Activated naive CD8-positive, alpha-beta T cell treated with anti-CD3 and anti-CD28 coated beads, Interleukin-2, amount 50 U/mL, for 24 hours (primary cell): ENCODE measurements around the gene ATP10D.

ENCODE experiments used
- ATAC-seq: fragments of 150-1000 bp; cut with Tn5 transposase; one replicate; pipeline ENCODE4 v1.10.0; 2021
- DNase-seq: peaks from one replicate; pipeline ENCODE4 v3.0.0; 2021
- H3K27ac Mint-ChIP-seq: one replicate; pipeline ENCODE4 v1.8.0; 2021; ENCODE audit warnings: mild to moderate bottlenecking, mixed read lengths
- H3K27me3 Mint-ChIP-seq: one replicate; pipeline ENCODE4 v1.8.0; 2021; ENCODE audit warnings: mixed read lengths
- H3K36me3 Mint-ChIP-seq: one replicate; pipeline ENCODE4 v1.8.0; 2021; ENCODE audit warnings: low read depth, mixed read lengths
- H3K4me1 Mint-ChIP-seq: one replicate; pipeline ENCODE4 v1.8.0; 2021; ENCODE audit warnings: mixed read lengths
- H3K4me3 Mint-ChIP-seq: one replicate; pipeline ENCODE4 v1.8.0; 2021; ENCODE audit warnings: mild to moderate bottlenecking, moderate library complexity, mixed read lengths
- H3K9me3 Mint-ChIP-seq: one replicate; pipeline ENCODE4 v1.8.0; 2021; ENCODE audit warnings: mixed read lengths

Gene ATP10D

DNA sequence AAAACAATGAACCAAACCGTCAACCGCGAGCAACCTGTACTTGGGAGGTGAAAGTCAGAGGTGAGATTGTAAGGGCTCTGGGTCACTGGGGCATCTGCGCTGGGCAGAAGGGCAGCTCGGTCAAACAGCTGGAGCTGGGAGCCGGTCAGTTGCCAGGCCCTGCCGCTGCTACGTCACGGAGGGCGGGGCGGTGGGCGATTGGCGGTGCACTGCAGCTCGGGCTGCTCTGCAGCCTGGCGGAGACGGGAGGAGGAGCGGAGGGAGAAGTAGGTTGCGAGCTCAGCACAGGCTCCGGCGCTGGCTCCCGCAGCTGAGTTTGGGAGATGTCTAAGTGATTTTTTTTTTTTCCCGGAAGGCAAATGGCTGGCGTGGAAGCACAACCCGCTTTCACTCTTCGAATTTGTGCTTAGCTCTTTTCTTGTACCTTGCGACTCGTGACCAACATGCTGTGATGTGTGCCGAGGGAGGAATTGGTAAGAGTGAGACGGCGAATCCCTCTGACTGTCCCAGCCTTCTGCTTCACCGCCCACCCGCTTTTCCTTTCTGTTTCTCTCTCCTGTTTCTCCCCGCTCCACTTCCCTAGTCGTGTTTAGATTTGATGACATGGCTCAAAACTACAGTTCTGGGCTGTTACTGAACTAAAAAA, at the start of gene ATP10D:
ATP10D (plus strand) TSS at position 229 of the 646 bp plus-strand sequence. CDS start 27,266 bp downstream, outside the sequence.
- peak; percentile 87 for DNase-seq
- peak within 1 kb of the TSS; percentile 84 for H3K4me3 Mint-ChIP-seq
- ATAC-seq, result peak; percentile 99
- no peaks in the 10 kb centered on the region for H3K36me3 Mint-ChIP-seq
- H3K27me3 Mint-ChIP-seq, result no peaks in the 10 kb centered on the region
- H3K9me3 Mint-ChIP-seq, result no peaks in the 10 kb centered on the region
- H3K4me1 Mint-ChIP-seq, result peaks cover 28% of the 10 kb centered on the region
- peak within 1 kb of the TSS; percentile 76 for H3K27ac Mint-ChIP-seq

DNA sequence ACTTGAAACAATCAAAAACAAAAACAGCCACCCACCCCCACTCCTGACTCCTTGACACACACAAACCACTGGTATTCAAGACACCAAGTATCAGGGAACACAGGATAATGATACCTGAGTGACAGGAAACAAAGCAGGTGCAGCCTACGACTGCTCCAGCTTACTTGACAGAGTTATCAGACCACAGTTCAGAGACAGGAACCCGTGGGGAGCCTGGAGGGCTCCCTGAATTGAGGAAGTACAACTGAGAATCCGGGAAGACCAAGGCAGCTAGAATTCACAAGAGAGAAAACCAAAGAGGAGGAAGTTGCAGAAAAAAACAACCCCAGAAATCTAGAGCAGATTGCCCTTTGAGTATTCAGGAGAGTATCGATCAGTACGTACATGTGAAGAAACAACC, 42.1 kb upstream of the ATP10D start:
- H3K4me3 Mint-ChIP-seq, result no peak overlapping the region
- ATAC-seq (no peak), DNase-seq (no peak)
- H3K4me1 Mint-ChIP-seq, result peaks cover 8% of the 10 kb centered on the region
- H3K36me3 Mint-ChIP-seq, result no peaks in the 10 kb centered on the region
- no peak overlapping the region for H3K27ac Mint-ChIP-seq
- H3K9me3 Mint-ChIP-seq, result no peaks in the 10 kb centered on the region
- no peaks in the 10 kb centered on the region for H3K27me3 Mint-ChIP-seq

DNA sequence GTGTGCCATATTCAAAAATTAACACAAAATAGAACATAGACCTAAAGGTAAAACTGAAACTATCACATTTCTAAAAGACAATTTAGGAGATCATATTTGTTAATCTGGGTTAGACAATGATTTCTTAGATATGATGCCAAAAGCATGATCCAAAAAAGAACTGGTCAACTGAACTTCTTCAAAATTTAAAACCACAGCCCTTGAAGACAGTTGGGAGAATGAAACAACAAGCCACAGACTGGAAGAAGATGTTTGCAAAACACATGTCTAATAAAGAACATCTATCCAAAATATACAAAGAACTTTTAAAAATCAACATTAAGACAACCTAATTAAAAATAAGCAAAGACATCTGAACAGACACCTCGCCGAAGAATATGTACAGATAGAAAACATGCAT, 41.0 kb upstream of the ATP10D start:
- H3K36me3 Mint-ChIP-seq, result peaks cover 4% of the 10 kb centered on the region
- no peaks in the 10 kb centered on the region for H3K9me3 Mint-ChIP-seq
- peaks cover 8% of the 10 kb centered on the region for H3K4me1 Mint-ChIP-seq

DNA sequence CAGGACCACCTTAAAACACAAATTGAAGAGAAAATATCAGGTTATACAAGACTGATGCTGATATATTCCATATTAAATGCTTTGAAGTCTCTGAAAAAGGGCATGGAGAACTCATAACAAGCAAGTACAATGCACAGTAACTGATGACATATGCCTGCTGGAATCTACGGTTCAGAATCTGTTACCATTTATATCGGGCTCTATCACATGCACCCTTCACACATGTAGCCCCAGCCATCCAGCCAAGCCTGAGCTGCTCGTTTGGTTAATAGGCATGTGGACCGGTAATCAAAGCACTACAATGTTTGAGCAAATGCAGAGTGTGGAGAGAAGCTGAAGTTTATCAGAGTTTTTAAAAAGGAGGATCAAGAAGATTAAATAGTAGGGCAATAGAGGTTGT, 33.4 kb upstream of the ATP10D start:
- Mint-ChIP-seq H3K27ac (no peak overlapping the region), H3K36me3 (peaks cover 18% of the 10 kb centered on the region)
- DNase-seq, result no peak

More for the DNA sequence above, 41.0 kb upstream of the ATP10D start:
- Mint-ChIP-seq H3K4me3 (no peak overlapping the region), H3K27ac (no peak overlapping the region), H3K27me3 (no peaks in the 10 kb centered on the region)
- no peak for DNase-seq
- ATAC-seq, result no peak

DNA sequence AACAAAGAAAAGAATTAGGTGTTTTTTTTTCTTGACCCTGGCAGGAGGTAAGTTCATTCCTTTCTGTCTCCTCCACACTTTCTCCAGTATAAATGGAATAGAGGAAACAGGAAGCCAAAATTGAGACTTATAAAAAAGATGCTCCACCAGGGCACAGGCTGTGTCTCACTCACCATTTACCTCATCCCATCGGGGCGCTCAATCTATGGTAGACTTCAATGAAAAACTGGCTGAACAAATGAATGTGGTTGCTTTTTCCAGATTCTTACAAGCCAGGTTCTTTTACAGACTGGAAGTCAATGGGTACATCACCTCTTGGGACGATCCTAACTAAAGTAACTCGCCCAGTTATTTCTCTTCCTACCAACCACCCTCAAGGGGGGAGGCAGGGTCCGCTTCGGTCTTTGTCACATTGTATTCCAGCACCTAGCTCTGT, 22.3 kb upstream of the ATP10D start:
- peak overlapping the region; percentile 79 for H3K27ac Mint-ChIP-seq
- peak overlapping the region; percentile 87 for H3K4me3 Mint-ChIP-seq
- ATAC-seq, result peak; percentile 8
- H3K27me3 Mint-ChIP-seq, result no peaks in the 10 kb centered on the region
- H3K36me3 Mint-ChIP-seq, result peaks cover 13% of the 10 kb centered on the region
- no peaks in the 10 kb centered on the region for H3K9me3 Mint-ChIP-seq
- H3K4me1 Mint-ChIP-seq, result peaks cover 29% of the 10 kb centered on the region
- DNase-seq, result no peak

More for the DNA sequence above, 33.4 kb upstream of the ATP10D start:
- no peaks in the 10 kb centered on the region for H3K4me1 Mint-ChIP-seq
- ATAC-seq, result no peak
- no peaks in the 10 kb centered on the region for H3K27me3 Mint-ChIP-seq
- no peaks in the 10 kb centered on the region for H3K9me3 Mint-ChIP-seq
- no peak overlapping the region for H3K4me3 Mint-ChIP-seq

GRCh38 chr4:47463235-47463956, 21.7 kb upstream of the ATP10D start, which contains the start of gene COMMD8:
COMMD8 (minus strand) TSS chr4:47463702; CDS start chr4:47463651, 51 bp downstream.
- peak within 1 kb of the TSS; percentile 79 for H3K27ac Mint-ChIP-seq
- ATAC-seq, result peak; percentile 93

GRCh38 chr4:47465004-47465403, 20.1 kb upstream of the ATP10D start:
- no peak overlapping the region for H3K27ac Mint-ChIP-seq
- no peak overlapping the region for H3K4me3 Mint-ChIP-seq
- peaks cover 27% of the 10 kb centered on the region for H3K4me1 Mint-ChIP-seq
- DNase-seq (no peak), ATAC-seq (no peak)
- no peaks in the 10 kb centered on the region for H3K36me3 Mint-ChIP-seq
- H3K27me3 Mint-ChIP-seq, result peaks cover 3% of the 10 kb centered on the region
- H3K9me3 Mint-ChIP-seq, result no peaks in the 10 kb centered on the region

More at GRCh38 chr4:47463235-47463956, 21.7 kb upstream of the ATP10D start, which contains the start of gene COMMD8:
- DNase-seq, result peak; percentile 96
- H3K4me3 Mint-ChIP-seq, result peak within 1 kb of the TSS; percentile 87
- peaks cover 11% of the 10 kb centered on the region for H3K36me3 Mint-ChIP-seq
- H3K27me3 Mint-ChIP-seq, result no peaks in the 10 kb centered on the region
- H3K9me3 Mint-ChIP-seq, result no peaks in the 10 kb centered on the region
- H3K4me1 Mint-ChIP-seq, result peaks cover 29% of the 10 kb centered on the region

GRCh38 chr4:47466056-47466785, 18.9 kb upstream of the ATP10D start:
- Mint-ChIP-seq H3K4me3 (no peak overlapping the region), H3K9me3 (no peaks in the 10 kb centered on the region), H3K36me3 (no peaks in the 10 kb centered on the region), H3K27me3 (peaks cover 3% of the 10 kb centered on the region), H3K4me1 (peaks cover 20% of the 10 kb centered on the region), H3K27ac (no peak overlapping the region)
- ATAC-seq (no peak), DNase-seq (no peak)

GRCh38 chr4:47468706-47469365, 16.2 kb upstream of the ATP10D start:
- no peak for ATAC-seq
- H3K4me3 Mint-ChIP-seq, result no peak overlapping the region
- H3K9me3 Mint-ChIP-seq, result no peaks in the 10 kb centered on the region
- H3K4me1 Mint-ChIP-seq, result peaks cover 1% of the 10 kb centered on the region
- H3K36me3 Mint-ChIP-seq, result no peaks in the 10 kb centered on the region
- peaks cover 3% of the 10 kb centered on the region for H3K27me3 Mint-ChIP-seq
- no peak for DNase-seq
- no peak overlapping the region for H3K27ac Mint-ChIP-seq

- Mint-ChIP-seq H3K27ac (no peak overlapping the region), H3K4me3 (no peak overlapping the region), H3K36me3 (no peaks in the 10 kb centered on the region), H3K9me3 (no peaks in the 10 kb centered on the region), H3K4me1 (no peaks in the 10 kb centered on the region), H3K27me3 (peaks cover 3% of the 10 kb centered on the region)
- ATAC-seq, result no peak
- DNase-seq, result no peak
Observed at GRCh38 chr4:47469951-47470350, 15.1 kb upstream of the ATP10D start.

DNA sequence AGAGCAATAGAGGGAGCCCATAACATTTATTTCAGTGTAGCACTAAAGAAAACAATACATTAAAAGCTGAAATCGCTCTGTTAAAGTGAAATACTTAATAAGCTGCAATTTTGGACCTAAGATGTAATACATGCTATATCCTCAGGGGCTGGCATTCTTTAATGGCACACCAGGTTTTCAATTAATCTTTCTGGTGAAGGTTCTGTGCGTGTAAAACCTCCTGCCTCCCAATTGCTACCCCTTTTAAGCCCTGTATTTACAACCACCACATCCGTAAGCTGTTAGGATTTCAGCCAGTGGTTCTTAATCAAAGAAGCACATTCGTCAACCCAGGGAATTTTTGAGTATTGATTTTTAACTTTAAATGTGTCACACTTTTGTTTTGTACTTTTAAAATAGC, 14.0 kb upstream of the ATP10D start:
- no peaks in the 10 kb centered on the region for H3K4me1 Mint-ChIP-seq
- no peak for ATAC-seq

DNA sequence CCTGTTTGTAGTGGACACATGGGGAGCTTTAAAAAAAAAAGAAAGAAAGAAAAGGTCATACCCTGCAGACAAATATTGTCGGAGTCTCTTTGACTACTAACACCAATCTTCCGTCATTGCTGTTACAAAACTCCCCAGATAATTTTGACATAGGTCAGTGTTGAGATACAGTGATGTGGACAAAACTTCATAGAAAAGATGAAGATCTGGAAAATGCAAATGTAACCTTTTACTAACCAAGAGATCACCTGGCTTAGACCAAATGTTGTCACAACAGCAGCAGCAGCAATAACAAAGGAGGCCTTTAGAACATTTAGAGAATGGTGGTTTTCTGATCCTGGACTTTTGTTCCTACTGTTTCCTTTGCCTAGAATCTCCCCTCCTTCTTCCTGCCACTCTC, 13.5 kb upstream of the ATP10D start:
- Mint-ChIP-seq H3K9me3 (no peaks in the 10 kb centered on the region), H3K36me3 (no peaks in the 10 kb centered on the region), H3K4me1 (no peaks in the 10 kb centered on the region), H3K27me3 (peaks cover 3% of the 10 kb centered on the region), H3K27ac (no peak overlapping the region), H3K4me3 (no peak overlapping the region)
- DNase-seq, result no peak
- no peak for ATAC-seq

More for the DNA sequence above, 14.0 kb upstream of the ATP10D start:
- DNase-seq, result no peak
- Mint-ChIP-seq H3K4me3 (no peak overlapping the region), H3K27me3 (peaks cover 3% of the 10 kb centered on the region), H3K9me3 (no peaks in the 10 kb centered on the region), H3K27ac (no peak overlapping the region), H3K36me3 (no peaks in the 10 kb centered on the region)

GRCh38 chr4:47473141-47473750, 11.8 kb upstream of the ATP10D start:
- no peaks in the 10 kb centered on the region for H3K9me3 Mint-ChIP-seq
- no peak for ATAC-seq
- H3K27me3 Mint-ChIP-seq, result peaks cover 3% of the 10 kb centered on the region
- DNase-seq, result no peak
- H3K27ac Mint-ChIP-seq, result no peak overlapping the region
- no peak overlapping the region for H3K4me3 Mint-ChIP-seq
- no peaks in the 10 kb centered on the region for H3K4me1 Mint-ChIP-seq
- H3K36me3 Mint-ChIP-seq, result no peaks in the 10 kb centered on the region

DNA sequence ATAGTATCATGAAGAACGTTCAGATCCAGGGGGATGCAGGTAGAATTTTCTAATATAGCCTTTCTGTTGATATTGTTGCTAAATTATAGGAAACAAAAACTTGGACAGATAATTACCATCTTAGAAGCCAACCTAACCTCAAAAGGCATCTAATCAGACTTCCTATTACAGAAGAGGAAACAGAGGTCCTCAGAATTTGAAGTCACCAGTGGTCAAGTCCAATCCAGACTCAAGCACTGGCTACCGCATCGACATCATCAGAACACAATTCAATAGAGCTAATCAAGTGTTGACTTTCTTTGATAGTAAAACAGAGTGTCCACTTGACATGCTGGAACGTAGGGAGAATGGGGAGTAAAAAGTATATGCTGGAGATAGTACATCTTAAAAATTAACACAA, 10.3 kb upstream of the ATP10D start:
- Mint-ChIP-seq H3K9me3 (no peaks in the 10 kb centered on the region), H3K27me3 (peaks cover under 1% of the 10 kb centered on the region), H3K4me1 (no peaks in the 10 kb centered on the region), H3K36me3 (no peaks in the 10 kb centered on the region), H3K27ac (no peak overlapping the region), H3K4me3 (no peak overlapping the region)
- ATAC-seq (no peak), DNase-seq (no peak)
